Measurements from ENCODE around the gene LAMP5.

The LAMP5 gene

DNA sequence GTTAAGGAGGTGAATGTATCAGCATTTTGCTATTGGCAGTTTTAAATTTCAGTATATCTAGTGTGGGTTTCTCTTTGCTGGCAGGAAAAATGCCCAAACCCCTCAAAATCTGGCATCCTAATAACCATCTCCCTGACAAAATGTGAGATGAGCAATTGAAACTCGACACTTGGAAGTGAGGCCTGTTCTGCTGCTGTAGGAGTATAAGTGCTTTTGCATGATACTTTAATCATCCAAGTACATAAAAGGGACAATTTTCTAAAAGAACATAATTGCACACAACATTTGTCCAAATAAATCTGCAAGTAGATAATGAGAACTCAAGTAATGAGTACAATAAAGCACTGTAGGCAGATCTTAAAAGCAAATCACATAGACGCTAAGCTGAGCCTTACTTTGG lies 36.5 kb downstream of the LAMP5 start:
- Histone ChIP-seq H3K4me1 (ENCODE audit: control insufficient read depth, insufficient read depth, low read length) (no peaks in the 10 kb centered on the region), H3K36me3 (ENCODE audit: control insufficient read depth, insufficient read depth, low read length) (no peaks in the 10 kb centered on the region), H3K9ac (ENCODE audit: low read depth, low read length) (no peak overlapping the region), H3K27me3 (ENCODE audit: control insufficient read depth, insufficient read depth, low read length) (no peaks in the 10 kb centered on the region), H3K9me3 (ENCODE audit: control insufficient read depth, insufficient read depth, low read length) (no peaks in the 10 kb centered on the region), H3K4me3 (ENCODE audit: low read depth, low read length) (no peak overlapping the region)

DNA sequence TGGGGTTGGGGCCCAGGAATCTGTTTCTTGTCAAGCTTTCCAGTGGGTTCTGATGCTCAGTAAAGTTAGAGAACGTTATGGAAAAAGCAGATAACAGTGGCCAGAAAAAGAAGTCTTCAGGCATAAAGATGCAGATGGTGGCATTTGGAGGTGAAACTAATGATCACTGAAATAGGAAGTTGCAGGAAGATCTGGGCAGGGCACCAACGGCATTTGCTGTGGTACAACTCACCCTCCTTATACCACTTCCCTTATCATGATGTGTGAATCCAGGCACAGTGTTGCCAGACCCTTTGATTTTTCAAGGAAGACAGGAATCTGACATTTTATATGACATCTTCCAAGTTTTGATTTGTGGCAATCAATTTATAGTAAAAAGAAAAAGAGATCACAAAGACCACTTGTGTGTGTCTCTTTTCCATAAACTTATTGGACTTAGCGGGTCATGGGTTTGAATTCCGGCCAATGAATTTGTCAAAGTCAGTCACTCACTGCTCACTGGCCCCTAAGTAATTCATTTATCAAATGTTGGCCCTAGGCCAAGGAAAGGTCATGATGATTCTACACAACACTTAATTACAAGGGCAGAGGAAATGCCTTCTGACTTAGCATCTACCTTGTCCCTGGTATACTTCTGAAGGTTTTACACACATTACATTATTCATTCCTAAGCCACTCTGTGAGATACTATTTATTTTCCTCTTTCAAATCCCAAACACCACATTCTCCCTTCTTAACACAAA lies 37.6 kb downstream of the LAMP5 start:
- H3K9ac ChIP-seq (ENCODE audit: low read depth, low read length): no peak overlapping the region
- H3K4me3 ChIP-seq (ENCODE audit: low read depth, low read length): no peak overlapping the region
- H3K27me3 ChIP-seq (ENCODE audit: control insufficient read depth, insufficient read depth, low read length): no peaks in the 10 kb centered on the region
- no peaks in the 10 kb centered on the region for H3K9me3 ChIP-seq (ENCODE audit: control insufficient read depth, insufficient read depth, low read length)
- no peaks in the 10 kb centered on the region for H3K36me3 ChIP-seq (ENCODE audit: control insufficient read depth, insufficient read depth, low read length)
- no peaks in the 10 kb centered on the region for H3K4me1 ChIP-seq (ENCODE audit: control insufficient read depth, insufficient read depth, low read length)

DNA sequence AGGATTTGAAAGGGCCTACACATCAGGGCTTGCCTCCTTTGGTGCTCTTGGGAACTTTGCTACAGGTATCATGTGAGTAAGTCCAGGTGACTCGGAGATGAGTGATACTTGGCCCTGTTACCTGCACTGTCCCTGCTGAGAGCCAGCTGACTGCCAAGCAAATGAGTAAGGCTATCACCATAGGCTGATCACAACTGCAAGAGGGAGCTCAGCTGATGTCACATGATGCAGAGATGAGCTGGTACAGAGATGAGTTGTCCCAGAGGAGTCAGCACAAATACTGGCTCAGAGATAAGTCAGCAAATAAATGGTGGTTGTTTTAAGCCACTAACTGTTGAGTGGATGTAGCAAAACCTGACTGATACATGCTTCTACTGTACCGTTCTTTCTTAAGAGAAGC lies 41.4 kb downstream of the LAMP5 start:
- Histone ChIP-seq H3K36me3 (ENCODE audit: control insufficient read depth, insufficient read depth, low read length) (no peaks in the 10 kb centered on the region), H3K27me3 (ENCODE audit: control insufficient read depth, insufficient read depth, low read length) (no peaks in the 10 kb centered on the region), H3K9me3 (ENCODE audit: control insufficient read depth, insufficient read depth, low read length) (no peaks in the 10 kb centered on the region), H3K4me1 (ENCODE audit: control insufficient read depth, insufficient read depth, low read length) (no peaks in the 10 kb centered on the region), H3K4me3 (ENCODE audit: low read depth, low read length) (no peak overlapping the region), H3K9ac (ENCODE audit: low read depth, low read length) (no peak overlapping the region)

DNA sequence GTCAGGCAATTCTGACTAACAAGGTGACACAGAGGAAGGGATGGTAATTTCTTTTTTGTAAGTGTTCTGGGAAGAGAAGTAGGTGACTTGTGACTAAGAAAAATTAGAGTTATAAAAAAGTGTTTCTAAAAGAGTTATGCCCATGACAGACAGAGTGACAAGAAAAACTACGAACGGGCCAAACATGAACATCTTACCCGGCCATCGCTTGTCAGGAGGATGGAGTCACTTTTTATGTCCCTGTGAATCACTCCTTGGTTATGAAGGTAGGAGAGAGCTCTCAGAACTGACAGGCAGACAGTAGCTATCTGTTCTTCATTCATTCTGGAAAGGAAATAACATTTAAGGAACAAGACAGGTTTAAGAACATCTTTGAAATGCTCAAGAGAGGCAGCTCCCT lies 43.0 kb downstream of the LAMP5 start:
- Histone ChIP-seq H3K4me1 (ENCODE audit: control insufficient read depth, insufficient read depth, low read length) (no peaks in the 10 kb centered on the region), H3K4me3 (ENCODE audit: low read depth, low read length) (no peak overlapping the region)

DNA sequence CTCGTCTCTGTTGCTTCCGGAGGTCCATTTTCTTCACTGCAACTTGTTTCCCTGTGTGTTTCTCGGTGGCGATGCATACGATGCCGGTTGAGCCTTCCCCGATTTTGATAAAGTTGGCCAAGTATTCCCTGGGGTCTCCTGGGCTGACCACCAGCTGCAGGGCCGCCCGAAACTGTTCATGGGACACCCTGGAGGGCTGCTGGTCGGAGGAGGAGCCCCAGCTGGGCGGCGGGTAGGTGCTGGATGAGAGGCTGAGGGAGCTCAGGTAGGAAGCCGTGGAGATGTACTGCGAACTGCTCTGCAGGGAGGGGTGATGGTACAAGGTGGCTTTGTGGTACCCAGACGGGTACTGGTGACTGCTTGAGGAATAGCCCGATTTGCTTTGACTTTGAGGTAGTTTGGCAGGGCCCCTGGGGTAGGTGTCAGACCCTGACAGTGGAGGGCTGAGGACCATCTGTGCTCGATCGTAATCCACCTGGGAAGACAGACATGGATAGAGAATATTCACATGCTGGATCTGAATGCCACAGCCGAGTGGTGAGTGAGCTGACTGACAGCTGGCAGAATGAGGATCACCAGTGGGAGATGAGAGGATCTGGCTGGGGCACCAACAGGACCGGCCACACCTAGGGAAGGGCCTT lies 51.6 kb downstream of the LAMP5 start:
- no peak overlapping the region for H3K4me3 ChIP-seq (ENCODE audit: low read depth, low read length)
- H3K4me1 ChIP-seq (ENCODE audit: control insufficient read depth, insufficient read depth, low read length): no peaks in the 10 kb centered on the region
- no peaks in the 10 kb centered on the region for H3K27me3 ChIP-seq (ENCODE audit: control insufficient read depth, insufficient read depth, low read length)
- H3K36me3 ChIP-seq (ENCODE audit: control insufficient read depth, insufficient read depth, low read length): no peaks in the 10 kb centered on the region
- no peak overlapping the region for H3K9ac ChIP-seq (ENCODE audit: low read depth, low read length)
- no peaks in the 10 kb centered on the region for H3K9me3 ChIP-seq (ENCODE audit: control insufficient read depth, insufficient read depth, low read length)

More for the DNA sequence above, 43.0 kb downstream of the LAMP5 start:
- no peaks in the 10 kb centered on the region for H3K36me3 ChIP-seq (ENCODE audit: control insufficient read depth, insufficient read depth, low read length)
- H3K9ac ChIP-seq (ENCODE audit: low read depth, low read length): no peak overlapping the region
- H3K9me3 ChIP-seq (ENCODE audit: control insufficient read depth, insufficient read depth, low read length): no peaks in the 10 kb centered on the region
- H3K27me3 ChIP-seq (ENCODE audit: control insufficient read depth, insufficient read depth, low read length): no peaks in the 10 kb centered on the region

DNA sequence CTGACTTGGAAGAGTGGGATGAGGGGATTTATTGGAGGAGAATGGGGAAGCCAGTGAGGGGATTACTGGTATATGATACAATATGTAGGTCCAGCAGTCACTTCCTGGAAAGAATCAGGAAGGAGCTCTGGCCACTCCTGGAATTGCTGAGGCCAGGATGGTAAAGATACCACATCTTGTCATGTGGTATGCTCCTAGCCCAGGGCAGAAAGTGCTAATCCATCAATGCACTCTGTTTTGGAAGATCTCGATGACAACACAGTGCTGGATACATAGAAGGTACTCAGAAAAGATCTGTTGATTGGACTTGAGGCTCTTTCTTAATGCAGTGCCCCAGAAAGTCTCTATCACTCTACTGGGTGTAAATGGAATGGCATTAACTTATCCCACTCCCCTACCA lies 52.6 kb downstream of the LAMP5 start:
- Histone ChIP-seq H3K27me3 (ENCODE audit: control insufficient read depth, insufficient read depth, low read length) (no peaks in the 10 kb centered on the region), H3K36me3 (ENCODE audit: control insufficient read depth, insufficient read depth, low read length) (no peaks in the 10 kb centered on the region), H3K4me1 (ENCODE audit: control insufficient read depth, insufficient read depth, low read length) (peaks cover 5% of the 10 kb centered on the region), H3K9ac (ENCODE audit: low read depth, low read length) (no peak overlapping the region), H3K9me3 (ENCODE audit: control insufficient read depth, insufficient read depth, low read length) (no peaks in the 10 kb centered on the region), H3K4me3 (ENCODE audit: low read depth, low read length) (no peak overlapping the region)

DNA sequence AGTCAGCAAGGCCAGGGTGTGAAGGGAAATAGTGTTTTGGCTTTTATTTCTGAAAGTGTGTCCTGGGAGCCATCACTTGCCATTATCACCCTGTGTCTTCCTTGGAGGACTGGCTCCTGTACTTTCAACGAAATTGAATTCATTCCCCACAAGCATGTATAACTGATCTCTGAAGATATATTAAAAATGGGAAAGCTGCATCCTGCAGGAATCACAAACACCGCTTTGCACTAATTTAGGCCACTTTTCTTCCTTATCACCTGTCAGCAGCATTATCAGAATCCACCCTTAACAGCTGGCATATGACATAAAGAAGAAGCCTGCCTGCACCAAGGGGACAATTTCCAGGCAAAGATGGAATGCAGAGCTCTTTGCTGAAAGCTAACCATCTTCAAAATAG lies 56.2 kb downstream of the LAMP5 start:
- H3K27me3 ChIP-seq (ENCODE audit: control insufficient read depth, insufficient read depth, low read length): peaks cover 17% of the 10 kb centered on the region

DNA sequence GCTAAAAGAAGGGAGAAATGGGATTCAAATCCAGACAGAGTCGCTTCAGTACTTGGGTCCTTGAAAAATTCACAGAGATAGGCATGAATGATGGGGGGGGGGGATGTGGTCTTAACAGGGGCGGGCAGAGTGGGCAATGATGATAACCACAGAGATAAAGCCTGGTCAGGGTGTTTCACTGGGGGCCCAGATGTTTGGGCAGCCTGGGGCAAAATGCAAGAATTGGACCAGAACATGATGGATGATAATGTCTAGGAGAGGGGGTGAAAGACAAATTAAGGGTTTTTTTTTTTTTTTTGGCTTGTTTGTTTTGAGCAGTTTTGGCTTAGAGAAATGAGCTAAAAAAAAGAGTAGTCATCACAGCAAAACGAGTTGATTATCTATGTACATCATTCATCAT lies 57.4 kb downstream of the LAMP5 start:
- Histone ChIP-seq H3K4me3 (ENCODE audit: low read depth, low read length) (no peak overlapping the region), H3K9ac (ENCODE audit: low read depth, low read length) (no peak overlapping the region), H3K9me3 (ENCODE audit: control insufficient read depth, insufficient read depth, low read length) (no peaks in the 10 kb centered on the region), H3K36me3 (ENCODE audit: control insufficient read depth, insufficient read depth, low read length) (no peaks in the 10 kb centered on the region), H3K27me3 (ENCODE audit: control insufficient read depth, insufficient read depth, low read length) (peaks cover 27% of the 10 kb centered on the region), H3K4me1 (ENCODE audit: control insufficient read depth, insufficient read depth, low read length) (peaks cover 40% of the 10 kb centered on the region)

More for the DNA sequence above, 56.2 kb downstream of the LAMP5 start:
- Histone ChIP-seq H3K9ac (ENCODE audit: low read depth, low read length) (no peak overlapping the region), H3K36me3 (ENCODE audit: control insufficient read depth, insufficient read depth, low read length) (no peaks in the 10 kb centered on the region), H3K9me3 (ENCODE audit: control insufficient read depth, insufficient read depth, low read length) (no peaks in the 10 kb centered on the region), H3K4me1 (ENCODE audit: control insufficient read depth, insufficient read depth, low read length) (peaks cover 32% of the 10 kb centered on the region), H3K4me3 (ENCODE audit: low read depth, low read length) (no peak overlapping the region)

DNA sequence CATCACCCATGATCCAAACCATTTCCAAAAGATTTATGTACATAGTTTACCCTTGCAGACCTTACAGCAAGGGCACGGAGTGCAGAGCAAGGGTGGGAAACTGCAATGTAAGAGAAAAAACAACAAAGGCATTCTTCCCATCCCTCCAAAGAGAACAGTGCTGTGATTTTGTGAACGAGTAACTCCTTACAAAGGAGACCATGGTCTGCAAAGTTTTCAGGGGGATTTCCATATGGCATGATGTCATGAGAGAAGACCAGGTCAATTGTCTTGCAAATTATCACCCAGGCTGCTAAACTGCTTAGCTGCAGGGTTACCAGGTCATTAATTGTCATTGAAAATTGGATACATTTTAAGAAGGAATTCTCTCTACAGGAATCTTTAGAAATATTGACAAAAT lies 58.3 kb downstream of the LAMP5 start:
- Histone ChIP-seq H3K27me3 (ENCODE audit: control insufficient read depth, insufficient read depth, low read length) (peaks cover 27% of the 10 kb centered on the region), H3K9ac (ENCODE audit: low read depth, low read length) (no peak overlapping the region), H3K9me3 (ENCODE audit: control insufficient read depth, insufficient read depth, low read length) (no peaks in the 10 kb centered on the region), H3K4me1 (ENCODE audit: control insufficient read depth, insufficient read depth, low read length) (peaks cover 42% of the 10 kb centered on the region), H3K4me3 (ENCODE audit: low read depth, low read length) (peak overlapping the region; percentile 16), H3K36me3 (ENCODE audit: control insufficient read depth, insufficient read depth, low read length) (no peaks in the 10 kb centered on the region)

DNA sequence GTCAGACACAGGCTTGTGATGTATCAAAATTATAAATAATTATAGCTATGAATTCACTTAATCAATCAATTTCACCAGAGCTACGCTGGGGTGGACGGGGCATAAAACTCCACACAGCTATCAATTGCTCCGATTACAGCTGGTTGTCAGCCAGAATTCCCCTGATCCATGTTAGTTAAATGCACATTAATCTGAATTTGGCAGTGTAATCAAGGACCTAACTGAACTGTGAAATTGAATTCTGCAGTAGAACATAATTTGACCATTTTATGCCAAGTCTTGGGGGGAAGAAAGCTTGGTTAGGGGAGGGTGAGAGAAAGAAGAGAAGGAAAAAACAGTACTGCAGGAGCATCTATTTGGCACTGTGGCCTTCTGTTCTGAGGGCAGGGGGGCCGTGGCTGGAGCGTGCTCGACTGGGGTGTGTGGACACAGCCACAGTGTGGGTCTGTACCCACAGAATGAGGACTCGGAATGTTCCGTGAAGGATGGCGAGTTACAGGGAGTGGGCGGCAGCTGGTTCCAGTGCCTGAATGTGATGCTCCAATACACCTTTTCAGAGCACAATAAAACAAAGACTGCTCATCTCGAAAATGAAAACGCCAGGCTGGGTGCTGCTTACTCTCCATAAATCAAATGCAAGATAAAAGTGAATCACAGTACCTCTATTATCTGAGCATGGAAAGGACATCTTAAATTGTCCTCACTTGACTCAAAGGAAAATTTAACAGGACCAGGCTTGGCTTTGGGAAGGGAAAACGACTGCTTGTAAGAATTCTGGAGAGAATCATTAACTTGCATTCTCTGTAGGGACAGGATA lies 59.2 kb downstream of the LAMP5 start:
- Histone ChIP-seq H3K9ac (ENCODE audit: low read depth, low read length) (no peak overlapping the region), H3K4me1 (ENCODE audit: control insufficient read depth, insufficient read depth, low read length) (peaks cover 42% of the 10 kb centered on the region), H3K4me3 (ENCODE audit: low read depth, low read length) (peak overlapping the region; percentile 14), H3K36me3 (ENCODE audit: control insufficient read depth, insufficient read depth, low read length) (no peaks in the 10 kb centered on the region), H3K9me3 (ENCODE audit: control insufficient read depth, insufficient read depth, low read length) (no peaks in the 10 kb centered on the region), H3K27me3 (ENCODE audit: control insufficient read depth, insufficient read depth, low read length) (peaks cover 27% of the 10 kb centered on the region)

DNA sequence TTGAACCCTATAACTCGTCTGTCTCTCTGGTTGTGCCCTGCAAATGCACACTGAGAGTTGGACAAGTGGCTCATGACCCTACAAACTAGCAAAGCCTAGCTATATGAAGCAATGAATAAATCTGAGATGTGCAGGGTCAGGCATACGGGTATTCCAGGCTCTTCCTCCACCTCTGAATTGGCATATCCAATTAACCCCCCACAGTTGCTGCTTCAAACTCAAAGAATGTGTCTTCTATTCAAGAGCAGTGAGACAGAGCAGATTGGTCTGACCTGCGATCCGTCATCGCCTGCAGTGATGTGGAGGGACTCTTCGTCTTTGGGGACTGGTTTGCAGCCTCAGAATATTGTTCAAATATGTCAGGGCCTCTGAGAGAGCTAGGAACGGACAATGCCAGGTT lies 59.8 kb downstream of the LAMP5 start:
- Histone ChIP-seq H3K27me3 (ENCODE audit: control insufficient read depth, insufficient read depth, low read length) (peaks cover 27% of the 10 kb centered on the region), H3K9me3 (ENCODE audit: control insufficient read depth, insufficient read depth, low read length) (no peaks in the 10 kb centered on the region), H3K9ac (ENCODE audit: low read depth, low read length) (no peak overlapping the region), H3K4me1 (ENCODE audit: control insufficient read depth, insufficient read depth, low read length) (peaks cover 42% of the 10 kb centered on the region), H3K4me3 (ENCODE audit: low read depth, low read length) (peak overlapping the region; percentile 1), H3K36me3 (ENCODE audit: control insufficient read depth, insufficient read depth, low read length) (no peaks in the 10 kb centered on the region)
